Caco-2 (cell line): ENCODE measurements around the gene CASP3. TPM values are rescaled to one million over a fixed set of nuclear protein-coding genes. Genes with fewer than 3 reads are reported as not detected.
A peak's percentile ranks its signal among the peaks of the same experiment; 100 is the strongest.
"Not testable (repeated sequence)": the region's sequence is repeated elsewhere in the genome, so short reads cannot be mapped to it uniquely, and the experiment has no call there.

Experiments used
- BruUV-seq: library from RNA; stranded (reverse); fragments of 400-500 nt; replicated peaks from 2 replicates; lab custom pipeline; 2021; lab: Mats Ljungman, UMichigan
- CTCF ChIA-PET: fragments of 300-600 bp; sonication (Branson Sonifier 250); formaldehyde crosslinking; loops from one replicate; lab custom pipeline; 2022; ENCODE audit warnings: antibody characterized with exemption; lab: Charles Lee
- POLR2A ChIA-PET: fragments of 300-600 bp; sonication (Branson Sonifier 250); formaldehyde crosslinking; loops from one replicate; lab custom pipeline; 2022; ENCODE audit warnings: antibody characterized with exemption; lab: Charles Lee
- DNase-seq, 2 experiments: peaks; one replicate each; pipeline versions ENCODE4 v3.0.0 to v3.0.0-alpha.2; 2020 to 2022
- H3K27me3 ChIP-seq: replicated peaks from 2 replicates; pipeline ENCODE4 v1.6.0; 2011; ENCODE audit warnings: low read length; ENCODE audit not compliant: control insufficient read depth, insufficient read depth
- H3K36me3 ChIP-seq: 2 replicates; pipeline ENCODE4 v1.5.1; 2011; ENCODE audit warnings: low read length; ENCODE audit not compliant: control insufficient read depth, insufficient read depth
- H3K4me1 ChIP-seq: fragments of 250-450 bp; sonication (Bioruptor Pico); 2 replicates; pipeline ENCODE4 v1.5.1; 2020; ENCODE audit warnings: mild to moderate bottlenecking
- H3K4me3 ChIP-seq: 2 replicates; pipeline ENCODE4 v1.5.1; 2011; ENCODE audit warnings: low read depth, mild to moderate bottlenecking, control low read depth, low read length
- H3K9me3 ChIP-seq: fragments of 250-450 bp; sonication (Bioruptor Pico); 2 replicates; pipeline ENCODE4 v1.5.1; 2020; ENCODE audit warnings: mild to moderate bottlenecking, moderate library complexity
- H3K27ac Mint-ChIP-seq: one replicate; pipeline ENCODE4 v1.8.0; 2022; ENCODE audit warnings: mixed read lengths; ENCODE audit not compliant: unreplicated experiment
- H3K27me3 Mint-ChIP-seq: one replicate; pipeline ENCODE4 v1.8.0; 2022; ENCODE audit warnings: mixed read lengths; ENCODE audit not compliant: insufficient read depth, unreplicated experiment
- H3K36me3 Mint-ChIP-seq: one replicate; pipeline ENCODE4 v1.8.0; 2022; ENCODE audit warnings: mild to moderate bottlenecking, mixed read lengths; ENCODE audit not compliant: insufficient read depth, unreplicated experiment
- H3K4me1 Mint-ChIP-seq: one replicate; pipeline ENCODE4 v1.8.0; 2022; ENCODE audit warnings: low read depth, mixed read lengths; ENCODE audit not compliant: unreplicated experiment
- H3K4me3 Mint-ChIP-seq: one replicate; pipeline ENCODE4 v1.8.0; 2022; ENCODE audit warnings: mild to moderate bottlenecking, moderate library complexity, mixed read lengths; ENCODE audit not compliant: unreplicated experiment
- H3K9me3 Mint-ChIP-seq: one replicate; pipeline ENCODE4 v1.8.0; 2022; ENCODE audit warnings: mixed read lengths; ENCODE audit not compliant: unreplicated experiment
- intact Hi-C: fragments of 100-400 bp; cut with micrococcal nuclease; formaldehyde crosslinking; loops from one replicate; pipeline ENCODE4 v1.10.0; 2022; ENCODE audit not compliant: unreplicated experiment
- total RNA-seq: library from RNA; stranded (reverse); gene quantifications from 2 replicates; pipeline ENCODE4 v1.2.3, GENCODE V29; 2022
- TF ChIP-seq, protein P1 (sequence below), 2 experiments: fragments of 200-600 bp in 1 of 2; IDR thresholded peaks; 1 replicate in 1 of 2; 2 replicates in 1 of 2; pipeline versions ENCODE4 v1.5.1 to v1.8.0; 2011 to 2022; ENCODE audit warnings: antibody characterized with exemption in 1 of 2, control low read depth in 1 of 2, inconsistent platforms in 1 of 2, low read depth in 1 of 2, low read length in 1 of 2, mild to moderate bottlenecking in 1 of 2, moderate library complexity in 1 of 2; ENCODE audit not compliant: insufficient read depth in 1 of 2, severe bottlenecking in 1 of 2, unreplicated experiment in 1 of 2

The CASP3 gene
- total RNA-seq, 1 experiment from 2014 or later, result 34.5 TPM

DNA sequence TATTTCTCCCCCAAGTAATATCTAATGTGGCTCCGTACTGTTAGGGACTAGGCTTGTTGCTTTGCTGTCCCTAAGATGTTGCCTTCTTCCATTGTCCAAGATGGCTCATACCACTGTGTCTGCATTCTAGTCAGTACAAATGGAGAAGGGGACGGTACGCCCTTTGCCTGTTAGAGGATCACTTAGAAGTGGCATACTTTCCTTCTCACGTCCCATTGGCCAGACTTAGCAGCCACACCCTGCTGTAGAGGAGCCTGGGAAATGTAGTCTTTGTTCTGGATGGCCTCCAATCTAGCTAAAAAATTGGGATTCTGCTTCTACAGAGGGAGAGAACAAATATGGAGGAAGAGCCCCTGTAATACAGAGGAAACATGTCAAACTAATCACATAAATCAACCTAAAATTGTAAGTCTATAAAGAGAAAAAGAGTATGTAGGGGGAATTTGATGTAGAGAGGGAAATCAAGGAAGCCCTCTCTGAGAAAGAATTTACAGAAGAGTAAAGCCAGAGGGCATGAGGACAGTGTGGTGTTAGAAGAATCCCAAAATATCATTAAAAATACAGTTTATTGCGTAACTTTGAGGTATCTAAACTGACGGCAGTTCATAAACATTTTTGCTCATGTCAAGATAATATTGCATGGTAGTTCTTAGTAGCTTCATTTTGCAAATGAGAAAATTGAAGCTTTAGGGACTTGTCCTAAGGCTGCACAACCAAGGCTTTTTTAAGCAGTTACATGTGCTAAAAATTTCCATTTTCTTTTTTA lies 15.4 kb upstream of the CASP3 start:
- Histone ChIP-seq H3K27me3 (no peaks in the 10 kb centered on the region), H3K9me3 (no peaks in the 10 kb centered on the region), H3K36me3 (no peaks in the 10 kb centered on the region), H3K4me3 (no peak overlapping the region), H3K4me1 (no peaks in the 10 kb centered on the region)
- Mint-ChIP-seq H3K9me3 (no peaks in the 10 kb centered on the region), H3K27me3 (no peaks in the 10 kb centered on the region), H3K4me1 (no peaks in the 10 kb centered on the region), H3K4me3 (no peak overlapping the region), H3K27ac (no peak overlapping the region), H3K36me3 (peaks cover 6% of the 10 kb centered on the region)
- TF ChIP-seq, protein P1, sequence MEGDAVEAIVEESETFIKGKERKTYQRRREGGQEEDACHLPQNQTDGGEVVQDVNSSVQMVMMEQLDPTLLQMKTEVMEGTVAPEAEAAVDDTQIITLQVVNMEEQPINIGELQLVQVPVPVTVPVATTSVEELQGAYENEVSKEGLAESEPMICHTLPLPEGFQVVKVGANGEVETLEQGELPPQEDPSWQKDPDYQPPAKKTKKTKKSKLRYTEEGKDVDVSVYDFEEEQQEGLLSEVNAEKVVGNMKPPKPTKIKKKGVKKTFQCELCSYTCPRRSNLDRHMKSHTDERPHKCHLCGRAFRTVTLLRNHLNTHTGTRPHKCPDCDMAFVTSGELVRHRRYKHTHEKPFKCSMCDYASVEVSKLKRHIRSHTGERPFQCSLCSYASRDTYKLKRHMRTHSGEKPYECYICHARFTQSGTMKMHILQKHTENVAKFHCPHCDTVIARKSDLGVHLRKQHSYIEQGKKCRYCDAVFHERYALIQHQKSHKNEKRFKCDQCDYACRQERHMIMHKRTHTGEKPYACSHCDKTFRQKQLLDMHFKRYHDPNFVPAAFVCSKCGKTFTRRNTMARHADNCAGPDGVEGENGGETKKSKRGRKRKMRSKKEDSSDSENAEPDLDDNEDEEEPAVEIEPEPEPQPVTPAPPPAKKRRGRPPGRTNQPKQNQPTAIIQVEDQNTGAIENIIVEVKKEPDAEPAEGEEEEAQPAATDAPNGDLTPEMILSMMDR (IDR thresholded peaks at IDR 0.05; ENCODE audit: insufficient read depth in 1 of 2, low read depth in 1 of 2, low read length in 1 of 2, severe bottlenecking in 1 of 2, unreplicated experiment in 1 of 2), result no peak
- intact Hi-C loops, result no loop called here
- CTCF ChIA-PET, result no interaction called here
- BruUV-seq, result no TSS peak
- POLR2A ChIA-PET, result interaction anchor here (1.0 kb wide), 1 partner anchor 15 kb away, joined by 6 read pairs; the partner anchor contains the start of genes CASP3 and PRIMPOL
- peak in 1 of 2 experiments; percentile 26 for DNase-seq

DNA sequence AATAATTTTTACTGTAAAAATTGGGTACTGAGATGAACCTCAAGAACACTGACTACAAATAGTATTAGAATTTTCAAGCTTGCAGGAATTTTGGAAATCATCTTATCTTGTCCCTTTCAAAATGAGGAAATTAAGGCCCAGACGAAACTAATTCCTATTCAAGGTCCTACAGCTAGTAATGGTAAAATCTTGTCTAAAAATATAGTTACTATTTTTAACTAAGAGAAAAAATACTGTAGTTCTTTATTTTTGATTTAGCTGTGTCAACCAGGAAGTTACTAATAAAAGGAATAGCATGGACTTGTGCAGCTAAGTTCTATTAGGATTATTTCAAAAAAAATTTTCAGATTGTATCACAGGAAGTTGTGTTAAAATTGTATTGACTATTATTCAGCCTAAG lies 13.0 kb upstream of the CASP3 start:
- no peaks in the 10 kb centered on the region for H3K27me3 ChIP-seq
- intact Hi-C loops, result no loop called here
- Mint-ChIP-seq H3K4me3 (no peak overlapping the region), H3K27me3 (no peaks in the 10 kb centered on the region), H3K36me3 (no peaks in the 10 kb centered on the region), H3K4me1 (no peaks in the 10 kb centered on the region), H3K9me3 (no peaks in the 10 kb centered on the region), H3K27ac (no peak overlapping the region)
- TF ChIP-seq, protein P1 (IDR thresholded peaks at IDR 0.05; ENCODE audit: insufficient read depth in 1 of 2, low read depth in 1 of 2, low read length in 1 of 2, severe bottlenecking in 1 of 2, unreplicated experiment in 1 of 2), result no peak
- H3K9me3 ChIP-seq, result no peaks in the 10 kb centered on the region
- BruUV-seq, result no TSS peak
- CTCF ChIA-PET, result interaction anchor here (0.6 kb wide), 1 partner anchor 13 kb away, joined by 3 read pairs; the partner anchor contains the start of genes CASP3 and PRIMPOL
- POLR2A ChIA-PET, result no interaction called here
- no peak overlapping the region for H3K4me3 ChIP-seq
- no peaks in the 10 kb centered on the region for H3K4me1 ChIP-seq
- H3K36me3 ChIP-seq, result no peaks in the 10 kb centered on the region
- no peak for DNase-seq

DNA sequence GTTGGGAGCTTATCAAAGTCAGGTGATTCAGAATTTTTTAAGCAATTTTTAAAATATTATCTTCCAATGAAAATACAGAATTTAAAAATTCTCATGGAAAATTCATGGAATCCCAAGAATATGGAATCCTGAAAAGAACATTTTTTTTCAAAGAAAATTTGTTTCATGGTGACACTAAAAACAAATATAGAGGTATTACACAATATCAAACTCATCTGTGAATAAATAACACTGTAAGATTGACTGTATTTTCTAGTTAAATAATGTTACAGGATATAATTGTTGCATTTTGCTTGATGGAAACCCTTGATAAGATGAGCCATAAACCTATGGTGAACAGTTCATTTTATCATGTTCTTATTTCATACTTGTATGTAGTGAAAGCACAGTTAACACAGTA lies 11.7 kb upstream of the CASP3 start:
- H3K27ac Mint-ChIP-seq, result no peak overlapping the region
- Histone ChIP-seq H3K4me3 (no peak overlapping the region), H3K9me3 (no peaks in the 10 kb centered on the region), H3K27me3 (no peaks in the 10 kb centered on the region), H3K4me1 (no peaks in the 10 kb centered on the region), H3K36me3 (no peaks in the 10 kb centered on the region)
- TF ChIP-seq, protein P1 (IDR thresholded peaks at IDR 0.05; ENCODE audit: insufficient read depth in 1 of 2, low read depth in 1 of 2, low read length in 1 of 2, severe bottlenecking in 1 of 2, unreplicated experiment in 1 of 2), result no peak
- H3K27me3 Mint-ChIP-seq, result no peaks in the 10 kb centered on the region
- H3K4me1 Mint-ChIP-seq, result no peaks in the 10 kb centered on the region
- CTCF ChIA-PET, result no interaction called here
- no peaks in the 10 kb centered on the region for H3K36me3 Mint-ChIP-seq
- no peaks in the 10 kb centered on the region for H3K9me3 Mint-ChIP-seq
- POLR2A ChIA-PET, result no interaction called here
- DNase-seq, result no peak
- intact Hi-C loops, result no loop called here
- no TSS peak for BruUV-seq
- no peak overlapping the region for H3K4me3 Mint-ChIP-seq

DNA sequence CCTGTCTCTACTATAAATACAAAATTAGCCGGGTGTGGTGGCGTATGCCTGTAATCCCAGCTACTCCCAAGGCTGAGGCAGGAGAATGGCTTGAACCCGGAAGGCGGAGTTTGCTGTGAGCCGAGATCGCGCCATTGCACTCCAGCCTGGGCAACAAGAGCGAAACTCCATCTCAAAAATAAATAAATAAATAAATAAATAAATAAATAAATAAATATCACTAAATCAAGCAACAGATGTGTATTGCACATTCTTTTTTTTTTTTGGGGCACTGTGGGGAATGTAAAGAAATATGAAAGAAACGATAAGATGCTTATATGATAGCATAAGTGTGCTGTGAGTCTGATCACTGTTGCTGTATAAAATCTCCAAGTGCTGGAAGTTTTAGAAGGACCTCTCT lies 8.6 kb upstream of the CASP3 start:
- H3K9me3 ChIP-seq, H3K27ac Mint-ChIP-seq, H3K4me1 Mint-ChIP-seq, POLR2A ChIA-PET, H3K27me3 Mint-ChIP-seq, H3K36me3 Mint-ChIP-seq, DNase-seq, H3K9me3 Mint-ChIP-seq, BruUV-seq, H3K27me3 ChIP-seq, H3K4me1 ChIP-seq, H3K4me3 ChIP-seq, intact Hi-C loops, H3K36me3 ChIP-seq, CTCF ChIA-PET, H3K4me3 Mint-ChIP-seq: not testable (repeated sequence)
